ENCODE measurements around the gene REM2. TPM values are rescaled to one million over a fixed set of nuclear protein-coding genes. Genes with fewer than 3 reads are reported as not detected.
A peak's percentile ranks its signal among the peaks of the same experiment; 100 is the strongest.

REM2 gene
- polyA plus RNA-seq, 4 donors: 0.45 to 1.1 (median 0.85) TPM

DNA sequence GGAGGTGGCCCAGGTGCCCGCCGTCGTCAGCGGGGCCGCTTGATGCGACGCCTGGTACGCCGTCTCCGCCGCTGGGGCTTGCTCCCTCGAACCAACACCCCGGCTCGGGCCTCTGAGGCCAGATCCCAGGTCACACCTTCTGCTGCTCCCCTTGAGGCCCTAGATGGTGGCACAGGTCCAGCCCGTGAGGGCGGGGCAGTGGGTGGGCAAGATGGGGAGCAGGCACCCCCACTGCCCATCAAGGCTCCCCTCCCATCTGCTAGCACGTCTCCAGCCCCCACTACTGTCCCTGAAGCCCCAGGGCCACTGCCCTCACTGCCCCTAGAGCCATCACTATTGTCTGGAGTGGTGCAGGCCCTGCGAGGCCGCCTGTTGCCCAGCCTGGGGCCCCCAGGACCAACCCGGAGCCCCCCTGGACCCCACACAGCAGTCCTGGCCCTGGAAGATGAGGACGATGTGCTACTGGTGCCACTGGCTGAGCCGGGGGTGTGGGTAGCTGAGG lies 6.0 kb upstream of the REM2 start:
- Histone ChIP-seq H3K27ac (ENCODE audit: low read depth in 1 of 3, low read length in 2 of 3) (no peak overlapping the region), H3K4me1 (ENCODE audit: control insufficient read depth in 3 of 3, insufficient read depth in 2 of 3, low read depth in 1 of 3, low read length in 2 of 3) (peaks cover 0 to 13% (median 0%) of the 10 kb centered on the region in 3 donors), H3K4me3 (ENCODE audit: low read depth in 1 of 3, low read length in 3 of 3) (no peak overlapping the region), H3K36me3 (ENCODE audit: control insufficient read depth in 3 of 3, insufficient read depth in 2 of 3, low read depth in 1 of 3, low read length in 3 of 3) (peaks cover 14 to 65% (median 35%) of the 10 kb centered on the region in 3 donors), H3K27me3 (ENCODE audit: control insufficient read depth in 3 of 3, insufficient read depth in 3 of 3, low read length in 3 of 3) (no peaks in the 10 kb centered on the region), H3K9me3 (ENCODE audit: control insufficient read depth in 2 of 2, insufficient read depth in 1 of 2, low read depth in 1 of 2, low read length in 1 of 2) (no peaks in the 10 kb centered on the region)
- WGBS, 3 donors: 84 to 90% (median 86%) methylated on average over 22 of the region's 22 CpGs
- DNase-seq (no peak), FAIRE-seq (no peak)

- no peak for DNase-seq
- H3K4me3 ChIP-seq (ENCODE audit: low read depth in 1 of 3, low read length in 3 of 3): no peak overlapping the region
- FAIRE-seq: no peak
- H3K9me3 ChIP-seq (ENCODE audit: control insufficient read depth in 2 of 2, insufficient read depth in 1 of 2, low read depth in 1 of 2, low read length in 1 of 2): no peaks in the 10 kb centered on the region
- H3K27ac ChIP-seq (ENCODE audit: low read depth in 1 of 3, low read length in 2 of 3): no peak overlapping the region
- peaks cover 14 to 59% (median 35%) of the 10 kb centered on the region in 3 donors for H3K36me3 ChIP-seq (ENCODE audit: control insufficient read depth in 3 of 3, insufficient read depth in 2 of 3, low read depth in 1 of 3, low read length in 3 of 3)
- no peaks in the 10 kb centered on the region for H3K27me3 ChIP-seq (ENCODE audit: control insufficient read depth in 3 of 3, insufficient read depth in 3 of 3, low read length in 3 of 3)
- WGBS, 3 donors: 84 to 85% (median 84%) methylated on average over 8 of the region's 8 CpGs
- H3K4me1 ChIP-seq (ENCODE audit: control insufficient read depth in 3 of 3, insufficient read depth in 2 of 3, low read depth in 1 of 3, low read length in 2 of 3): peaks cover 0 to 21% (median 0%) of the 10 kb centered on the region in 3 donors
Measured at GRCh38 chr14:22878271-22879246, 4.5 kb upstream of the REM2 start.

DNA sequence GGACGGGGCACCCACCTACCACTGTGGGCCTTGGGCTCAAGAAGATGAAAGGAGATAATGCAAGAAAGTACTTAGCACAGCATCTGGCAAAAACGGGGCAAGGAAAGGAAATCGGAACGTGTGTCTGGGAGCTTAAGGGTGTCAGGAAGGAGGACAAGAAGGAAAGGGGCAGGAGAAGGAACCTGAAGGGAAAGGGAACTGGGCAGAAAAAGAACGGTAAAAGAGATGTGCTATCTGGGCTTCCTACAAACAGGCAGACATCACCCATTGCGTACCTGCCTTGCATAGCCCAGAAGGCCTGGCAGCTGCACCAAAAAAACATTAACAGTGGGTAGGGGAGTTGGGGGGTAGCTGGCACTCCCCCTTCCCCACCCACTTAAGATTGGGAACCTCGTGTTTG lies 958 bp upstream of the REM2 start:
- DNase-seq (no peak), FAIRE-seq (no peak)
- H3K27ac ChIP-seq (ENCODE audit: low read depth in 1 of 3, low read length in 2 of 3): no peak overlapping the region
- H3K4me1 ChIP-seq (ENCODE audit: control insufficient read depth in 3 of 3, insufficient read depth in 2 of 3, low read depth in 1 of 3, low read length in 2 of 3): peaks cover 4 to 37% (median 6%) of the 10 kb centered on the region in 3 donors
- WGBS, 3 donors: 37 to 56% (median 51%) methylated on average over 7 of the region's 7 CpGs
- H3K4me3 ChIP-seq (ENCODE audit: low read depth in 1 of 3, low read length in 3 of 3): no peak overlapping the region
- no peaks in the 10 kb centered on the region for H3K27me3 ChIP-seq (ENCODE audit: control insufficient read depth in 3 of 3, insufficient read depth in 3 of 3, low read length in 3 of 3)
- no peaks in the 10 kb centered on the region for H3K9me3 ChIP-seq (ENCODE audit: control insufficient read depth in 2 of 2, insufficient read depth in 1 of 2, low read depth in 1 of 2, low read length in 1 of 2)
- peaks cover 9 to 25% (median 9%) of the 10 kb centered on the region in 3 donors for H3K36me3 ChIP-seq (ENCODE audit: control insufficient read depth in 3 of 3, insufficient read depth in 2 of 3, low read depth in 1 of 3, low read length in 3 of 3)

GRCh38 chr14:22882529-22883172 lies 371 bp upstream of the REM2 start:
- DNase-seq (peak; percentile 45 to 72), FAIRE-seq (no peak)
- no peak overlapping the region for H3K27ac ChIP-seq (ENCODE audit: low read depth in 1 of 3, low read length in 2 of 3)
- WGBS, 3 donors: 17 to 31% (median 26%) methylated on average over 6 of the region's 6 CpGs
- H3K27me3 ChIP-seq (ENCODE audit: control insufficient read depth in 3 of 3, insufficient read depth in 3 of 3, low read length in 3 of 3): no peaks in the 10 kb centered on the region
- H3K4me1 ChIP-seq (ENCODE audit: control insufficient read depth in 3 of 3, insufficient read depth in 2 of 3, low read depth in 1 of 3, low read length in 2 of 3): peaks cover 4 to 39% (median 6%) of the 10 kb centered on the region in 3 donors
- H3K4me3 ChIP-seq (ENCODE audit: low read depth in 1 of 3, low read length in 3 of 3): no peak overlapping the region
- H3K36me3 ChIP-seq (ENCODE audit: control insufficient read depth in 3 of 3, insufficient read depth in 2 of 3, low read depth in 1 of 3, low read length in 3 of 3): peaks cover 3 to 19% (median 9%) of the 10 kb centered on the region in 3 donors
- no peaks in the 10 kb centered on the region for H3K9me3 ChIP-seq (ENCODE audit: control insufficient read depth in 2 of 2, insufficient read depth in 1 of 2, low read depth in 1 of 2, low read length in 1 of 2)

DNA sequence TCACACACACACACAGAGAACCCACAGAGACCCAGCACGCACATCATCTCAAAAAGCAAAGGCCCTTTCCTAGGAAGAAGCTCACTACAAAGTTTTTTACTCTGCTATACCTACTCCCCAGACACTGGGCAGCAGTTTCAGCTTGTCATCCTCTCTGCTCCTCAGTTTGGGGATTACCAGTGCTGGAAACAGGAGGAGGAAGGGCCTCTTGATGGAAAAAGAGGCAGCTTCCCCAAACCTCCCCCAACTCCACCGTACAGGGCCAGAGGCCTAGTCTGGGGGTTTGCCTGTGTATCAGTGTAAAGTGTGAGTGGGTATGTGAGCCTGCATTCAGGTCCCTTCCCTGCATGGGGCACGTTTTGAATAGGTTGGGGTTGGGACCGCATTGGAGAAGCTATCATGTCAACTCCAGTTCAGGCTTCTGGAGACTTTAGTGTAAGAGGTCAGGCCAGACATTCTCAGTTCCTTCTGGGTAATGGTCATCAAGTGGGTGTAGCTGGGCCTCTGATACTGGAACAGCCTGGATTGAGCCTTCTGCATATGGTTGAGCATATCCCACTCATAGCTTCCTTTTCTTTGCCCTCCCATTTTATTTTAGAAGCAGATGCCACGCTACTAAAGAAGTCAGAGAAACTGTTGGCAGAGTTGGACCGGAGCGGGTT lies 1.2 kb downstream of the REM2 start:
- peaks cover 4 to 41% (median 6%) of the 10 kb centered on the region in 3 donors for H3K4me1 ChIP-seq (ENCODE audit: control insufficient read depth in 3 of 3, insufficient read depth in 2 of 3, low read depth in 1 of 3, low read length in 2 of 3)
- H3K9me3 ChIP-seq (ENCODE audit: control insufficient read depth in 2 of 2, insufficient read depth in 1 of 2, low read depth in 1 of 2, low read length in 1 of 2): no peaks in the 10 kb centered on the region
- DNase-seq (no peak), FAIRE-seq (no peak)
- 86 to 90% (median 89%) methylated on average over 7 of the region's 7 CpGs for WGBS, 3 donors
- H3K27ac ChIP-seq (ENCODE audit: low read depth in 1 of 3, low read length in 2 of 3): peak overlapping the region in 2 of 3 donors; percentile 52 to 72
- H3K4me3 ChIP-seq (ENCODE audit: low read depth in 1 of 3, low read length in 3 of 3): no peak overlapping the region
- peaks cover 0 to 4% (median 0%) of the 10 kb centered on the region in 3 donors for H3K36me3 ChIP-seq (ENCODE audit: control insufficient read depth in 3 of 3, insufficient read depth in 2 of 3, low read depth in 1 of 3, low read length in 3 of 3)
- no peaks in the 10 kb centered on the region for H3K27me3 ChIP-seq (ENCODE audit: control insufficient read depth in 3 of 3, insufficient read depth in 3 of 3, low read length in 3 of 3)

GRCh38 chr14:22884738-22885523 lies 1.9 kb downstream of the REM2 start:
- Histone ChIP-seq H3K4me1 (ENCODE audit: control insufficient read depth in 3 of 3, insufficient read depth in 2 of 3, low read depth in 1 of 3, low read length in 2 of 3) (peaks cover 4 to 41% (median 6%) of the 10 kb centered on the region in 3 donors), H3K36me3 (ENCODE audit: control insufficient read depth in 3 of 3, insufficient read depth in 2 of 3, low read depth in 1 of 3, low read length in 3 of 3) (peaks cover 0 to 3% (median 0%) of the 10 kb centered on the region in 3 donors), H3K9me3 (ENCODE audit: control insufficient read depth in 2 of 2, insufficient read depth in 1 of 2, low read depth in 1 of 2, low read length in 1 of 2) (no peaks in the 10 kb centered on the region), H3K27ac (ENCODE audit: low read depth in 1 of 3, low read length in 2 of 3) (peak overlapping the region in 2 of 3 donors; percentile 72 to 81), H3K27me3 (ENCODE audit: control insufficient read depth in 3 of 3, insufficient read depth in 3 of 3, low read length in 3 of 3) (no peaks in the 10 kb centered on the region), H3K4me3 (ENCODE audit: low read depth in 1 of 3, low read length in 3 of 3) (no peak overlapping the region)
- FAIRE-seq: no peak
- 79 to 84% (median 79%) methylated on average over 11 of the region's 11 CpGs for WGBS, 3 donors
- DNase-seq: peak; percentile 83 to 93

DNA sequence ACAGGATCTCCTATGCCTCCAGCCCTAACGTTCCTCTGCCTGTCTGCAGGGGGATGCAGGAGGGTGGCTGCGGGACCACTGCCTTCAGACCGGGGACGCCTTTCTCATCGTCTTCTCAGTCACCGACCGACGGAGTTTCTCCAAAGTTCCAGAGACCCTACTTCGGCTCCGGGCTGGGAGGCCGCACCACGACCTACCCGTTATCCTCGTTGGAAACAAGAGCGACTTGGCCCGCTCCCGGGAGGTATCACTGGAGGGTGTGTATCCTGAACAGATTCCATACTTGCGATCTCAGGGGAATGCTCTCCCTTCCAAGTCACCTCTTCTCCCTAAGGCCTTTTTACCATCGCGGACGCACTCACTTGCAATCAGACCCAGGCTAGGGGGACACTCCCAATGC lies 3.0 kb downstream of the REM2 start:
- Histone ChIP-seq H3K27ac (ENCODE audit: low read depth in 1 of 3, low read length in 2 of 3) (peak overlapping the region in 2 of 3 donors; percentile 76 to 81), H3K27me3 (ENCODE audit: control insufficient read depth in 3 of 3, insufficient read depth in 3 of 3, low read length in 3 of 3) (no peaks in the 10 kb centered on the region), H3K36me3 (ENCODE audit: control insufficient read depth in 3 of 3, insufficient read depth in 2 of 3, low read depth in 1 of 3, low read length in 3 of 3) (peaks cover 0 to 2% (median 0%) of the 10 kb centered on the region in 3 donors), H3K9me3 (ENCODE audit: control insufficient read depth in 2 of 2, insufficient read depth in 1 of 2, low read depth in 1 of 2, low read length in 1 of 2) (no peaks in the 10 kb centered on the region), H3K4me3 (ENCODE audit: low read depth in 1 of 3, low read length in 3 of 3) (no peak overlapping the region), H3K4me1 (ENCODE audit: control insufficient read depth in 3 of 3, insufficient read depth in 2 of 3, low read depth in 1 of 3, low read length in 2 of 3) (peaks cover 4 to 41% (median 6%) of the 10 kb centered on the region in 3 donors)
- DNase-seq (no peak), FAIRE-seq (no peak)
- WGBS, 3 donors: 91 to 93% (median 93%) methylated on average over 21 of the region's 21 CpGs
